WERI-Rb-1 (cell line): ENCODE data around the gene CAPN5.

Experiments used
- DNase-seq: peaks from one replicate; pipeline ENCODE4 v3.0.0-alpha.2; 2020
- H3K27ac ChIP-seq: fragments of 250-450 bp; sonication (Bioruptor Pico); 2 replicates; pipeline ENCODE4 v1.5.1; 2020; ENCODE audit warnings: mild to moderate bottlenecking, moderate library complexity
- H3K27me3 ChIP-seq: fragments of 250-450 bp; sonication (Bioruptor Pico); 2 replicates; pipeline ENCODE4 v1.5.1; 2021; ENCODE audit warnings: mild to moderate bottlenecking, low read depth, moderate library complexity; ENCODE audit not compliant: insufficient read depth, severe bottlenecking
- H3K36me3 ChIP-seq: fragments of 250-450 bp; sonication (Bioruptor Pico); 2 replicates; pipeline ENCODE4 v1.5.1; 2020; ENCODE audit warnings: mild to moderate bottlenecking, moderate library complexity
- H3K4me3 ChIP-seq: 2 replicates; pipeline ENCODE4 v1.5.1; 2011; ENCODE audit warnings: low read depth, mild to moderate bottlenecking, control low read depth, low read length
- H3K9me3 ChIP-seq: fragments of 250-450 bp; sonication (Bioruptor Pico); 2 replicates; pipeline ENCODE4 v1.5.1; 2021; ENCODE audit warnings: mild to moderate bottlenecking, moderate library complexity; ENCODE audit not compliant: severe bottlenecking
- CTCF ChIP-seq: IDR thresholded peaks from 2 replicates; pipeline ENCODE4 v1.5.1; 2011; ENCODE audit warnings: low read depth, mild to moderate bottlenecking, control low read depth, inconsistent platforms, low read length

Gene CAPN5

GRCh38 chr11:77110836-77111235 lies 44.1 kb downstream of the CAPN5 start:
- Histone ChIP-seq H3K36me3 (no peaks in the 10 kb centered on the region), H3K27ac (no peak overlapping the region), H3K4me3 (no peak overlapping the region), H3K9me3 (no peaks in the 10 kb centered on the region), H3K27me3 (no peaks in the 10 kb centered on the region)
- no peak for DNase-seq
- no peak for TF ChIP-seq CTCF

GRCh38 chr11:77111277-77111676 lies 44.5 kb downstream of the CAPN5 start:
- DNase-seq = no peak
- no peak for TF ChIP-seq CTCF
- Histone ChIP-seq H3K27me3 (no peaks in the 10 kb centered on the region), H3K9me3 (no peaks in the 10 kb centered on the region), H3K36me3 (no peaks in the 10 kb centered on the region), H3K27ac (no peak overlapping the region), H3K4me3 (no peak overlapping the region)

DNA sequence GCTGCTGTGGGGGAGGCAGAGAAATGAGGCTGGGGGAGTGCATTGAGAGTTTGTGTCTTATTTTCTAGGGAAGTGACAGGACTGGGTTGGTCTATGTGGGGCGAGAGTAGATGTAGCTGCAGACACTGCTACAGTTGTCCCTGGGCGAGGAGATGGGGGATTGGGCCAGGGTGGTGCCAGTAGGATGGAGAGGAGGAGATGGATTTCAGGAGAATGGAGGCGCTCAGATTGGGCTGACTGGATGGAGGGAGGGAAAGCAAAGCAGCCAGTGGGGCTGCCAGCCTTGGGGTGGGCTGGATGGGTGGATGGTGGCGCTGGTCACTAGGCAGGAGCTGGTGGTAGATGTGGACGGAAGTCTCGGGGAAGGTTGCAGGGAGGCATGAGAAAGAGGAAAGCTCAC lies 45.2 kb downstream of the CAPN5 start:
- H3K27ac ChIP-seq = no peak overlapping the region
- no peak for TF ChIP-seq CTCF
- DNase-seq = no peak
- H3K27me3 ChIP-seq = no peaks in the 10 kb centered on the region
- H3K36me3 ChIP-seq = no peaks in the 10 kb centered on the region
- H3K9me3 ChIP-seq = no peaks in the 10 kb centered on the region
- no peak overlapping the region for H3K4me3 ChIP-seq

- Histone ChIP-seq H3K36me3 (no peaks in the 10 kb centered on the region), H3K27me3 (no peaks in the 10 kb centered on the region), H3K4me3 (no peak overlapping the region), H3K9me3 (no peaks in the 10 kb centered on the region), H3K27ac (no peak overlapping the region)
- TF ChIP-seq CTCF = no peak
- DNase-seq = no peak
Measured at GRCh38 chr11:77112641-77113381, 46.0 kb downstream of the CAPN5 start.

- no peaks in the 10 kb centered on the region for H3K27me3 ChIP-seq
- peak; percentile 49 for DNase-seq
- no peak overlapping the region for H3K27ac ChIP-seq
- H3K9me3 ChIP-seq = no peaks in the 10 kb centered on the region
- TF ChIP-seq CTCF = peak; percentile 74
- no peaks in the 10 kb centered on the region for H3K36me3 ChIP-seq
- H3K4me3 ChIP-seq = no peak overlapping the region
Measured at GRCh38 chr11:77113382-77114088, 46.8 kb downstream of the CAPN5 start.
